SK-N-SH (cell line): ENCODE measurements around the gene NSMCE1. TPM values are rescaled to one million over a fixed set of nuclear protein-coding genes. Genes with fewer than 3 reads are reported as not detected.

Experiments used
- CTCF ChIA-PET: fragments of 300-600, 350-600 bp; formaldehyde crosslinking; extraction: SDS; loops from one replicate; lab custom pipeline; 2021; lab: Yijun Ruan, JAX
- POLR2A ChIA-PET: fragments of 350-600 bp; sonication (Branson Sonifier 250); formaldehyde crosslinking; extraction: SDS; loops from one replicate; lab custom pipeline; 2020; ENCODE audit warnings: antibody characterized with exemption, inconsistent platforms; lab: Yijun Ruan, JAX
- DNase-seq: peaks from one replicate; pipeline ENCODE4 v3.0.0; 2012
- H2AFZ ChIP-seq: fragments of 200-600 bp; sonication (generic); 2 replicates; pipeline ENCODE4 v1.8.1; 2016; ENCODE audit warnings: antibody characterized with exemption, mild to moderate bottlenecking, low read depth
- H3F3A ChIP-seq: fragments of 200-600 bp; sonication (generic); replicated peaks from 2 replicates; pipeline ENCODE3; 2016; ENCODE audit warnings: antibody characterized with exemption, mild to moderate bottlenecking; ENCODE audit not compliant: insufficient read depth
- H3K27ac ChIP-seq, 2 experiments: fragments of 200-500 bp in 1 of 2; fragments of 200-600 bp in 1 of 2; sonication (Bioruptor generic) in 1 of 2; sonication (generic), shearing (Covaris generic) in 1 of 2; 2 replicates each; pipeline versions ENCODE4 v1.5.1 to v1.6.1; 2014 to 2016; ENCODE audit warnings: low read depth in 2 of 2, inconsistent platforms in 1 of 2, low read length in 1 of 2, mild to moderate bottlenecking in 1 of 2, mixed read lengths in 1 of 2
- H3K27me3 ChIP-seq: fragments of 200-600 bp; sonication (generic), shearing (Covaris generic); 2 replicates; pipeline ENCODE4 v1.6.1; 2016; ENCODE audit warnings: mixed run types; ENCODE audit not compliant: insufficient read depth
- H3K36me3 ChIP-seq, 2 experiments: fragments of 200-500 bp in 1 of 2; fragments of 200-600 bp in 1 of 2; sonication (Bioruptor generic) in 1 of 2; sonication (generic) in 1 of 2; replicated peaks in 1 of 2; 2 replicates each; pipeline versions ENCODE3 to v1.5.1; 2014 to 2016; ENCODE audit warnings: low read length in 1 of 2, mild to moderate bottlenecking in 1 of 2; ENCODE audit not compliant: insufficient read depth in 2 of 2, control insufficient read depth in 1 of 2
- H3K4me1 ChIP-seq, 2 experiments: fragments of 200-500 bp in 1 of 2; fragments of 200-600 bp in 1 of 2; sonication (Bioruptor generic) in 1 of 2; sonication (generic), shearing (Covaris generic) in 1 of 2; 2 replicates each; pipeline versions ENCODE4 v1.5.1 to v1.6.1; 2014 to 2016; ENCODE audit warnings: low read depth in 1 of 2, low read length in 1 of 2, mixed run types in 1 of 2; ENCODE audit not compliant: insufficient read depth in 2 of 2, control insufficient read depth in 1 of 2
- H3K4me2 ChIP-seq: fragments of 200-600 bp; sonication (generic), shearing (Covaris generic); 2 replicates; pipeline ENCODE4 v1.6.1; 2017; ENCODE audit warnings: mixed run types
- H3K4me3 ChIP-seq, 2 experiments: fragments of 200-500 bp in 1 of 2; fragments of 200-600 bp in 1 of 2; sonication (Bioruptor generic) in 1 of 2; sonication (generic), shearing (Covaris generic) in 1 of 2; 2 replicates each; pipeline versions ENCODE4 v1.5.1 to v1.8.1; 2014 to 2016; ENCODE audit warnings: low read depth in 2 of 2, inconsistent platforms in 1 of 2, low read length in 1 of 2, mild to moderate bottlenecking in 1 of 2, mixed read lengths in 1 of 2, moderate library complexity in 1 of 2
- H3K79me2 ChIP-seq: fragments of 200-600 bp; sonication (generic); 2 replicates; pipeline ENCODE4 v1.8.1; 2017; ENCODE audit warnings: mild to moderate bottlenecking; ENCODE audit not compliant: insufficient read depth
- H3K9ac ChIP-seq: fragments of 200-600 bp; sonication (generic); 2 replicates; pipeline ENCODE4 v1.6.1; 2017; ENCODE audit warnings: mixed run types
- H3K9me2 ChIP-seq: fragments of 200-600 bp; sonication (generic); 2 replicates; pipeline ENCODE4 v1.6.1; 2017; ENCODE audit warnings: mixed run types
- H3K9me3 ChIP-seq: fragments of 200-600 bp; sonication (generic); 2 replicates; pipeline ENCODE4 v1.6.1; 2017; ENCODE audit warnings: mixed run types, mild to moderate bottlenecking, moderate library complexity
- H4K20me1 ChIP-seq: fragments of 200-600 bp; sonication (generic); 2 replicates; pipeline ENCODE4 v1.6.1; 2017; ENCODE audit warnings: mild to moderate bottlenecking, mixed run types; ENCODE audit not compliant: insufficient read depth
- CHD2 ChIP-seq: fragments of 150-350 bp; IDR thresholded peaks from 2 replicates; pipeline ENCODE4 v1.6.1; 2018; ENCODE audit warnings: low read length; ENCODE audit not compliant: partially characterized antibody
- EZH2phosphoT487 ChIP-seq: fragments of 200-600 bp; sonication (generic); IDR thresholded peaks from 2 replicates; pipeline ENCODE4 v1.6.1; 2017; ENCODE audit warnings: low read depth, mixed run types, mild to moderate bottlenecking, antibody characterized with exemption, moderate library complexity, borderline replicate concordance
- FOXM1 ChIP-seq: IDR thresholded peaks from 2 replicates; pipeline ENCODE4 v1.4.0; 2012; ENCODE audit warnings: low read depth, mild to moderate bottlenecking
- GATA2 ChIP-seq: sonication (generic); formaldehyde crosslinking; IDR thresholded peaks from 2 replicates; pipeline ENCODE4 v1.5.0; 2020; ENCODE audit warnings: mild to moderate bottlenecking, missing genetic modification reagents
- JUND ChIP-seq: IDR thresholded peaks from 2 replicates; pipeline ENCODE4 v1.4.0; 2012
- MEF2A ChIP-seq: IDR thresholded peaks from 2 replicates; pipeline ENCODE4 v1.4.0; 2012; ENCODE audit warnings: low read depth, borderline replicate concordance
- MXI1 ChIP-seq: IDR thresholded peaks from 2 replicates; pipeline ENCODE4 v1.6.1; 2012; ENCODE audit warnings: mild to moderate bottlenecking, low read depth, low read length, improper control_type of control experiment
- NFIC ChIP-seq: IDR thresholded peaks from 2 replicates; pipeline ENCODE4 v1.4.0; 2012; ENCODE audit warnings: borderline replicate concordance
- NRF1 ChIP-seq: IDR thresholded peaks from 2 replicates; pipeline ENCODE4 v1.6.1; 2012; ENCODE audit warnings: low read depth, mild to moderate bottlenecking, low read length
- POLR2AphosphoS5 ChIP-seq: IDR thresholded peaks from 2 replicates; pipeline ENCODE4 v1.6.1; 2012; ENCODE audit warnings: low read depth, low read length
- RCOR1 ChIP-seq: fragments of 150-350 bp; IDR thresholded peaks from 2 replicates; pipeline ENCODE4 v1.6.1; 2017; ENCODE audit warnings: antibody characterized with exemption, low read length
- RFX5 ChIP-seq: IDR thresholded peaks from 2 replicates; pipeline ENCODE4 v1.6.1; 2012; ENCODE audit warnings: mild to moderate bottlenecking, improper control_type of control experiment, low read length
- RXRA ChIP-seq: IDR thresholded peaks from 2 replicates; pipeline ENCODE4 v1.4.0; 2012; ENCODE audit warnings: low read depth, mild to moderate bottlenecking, borderline replicate concordance
- TAF1 ChIP-seq: IDR thresholded peaks from 2 replicates; pipeline ENCODE4 v1.6.1; 2012; ENCODE audit warnings: low read depth, mild to moderate bottlenecking, low read length, moderate library complexity, borderline replicate concordance
- WGBS: methylation state at CpG from one replicate; pipeline ENCODE4 v1.1.6; 2017; ENCODE audit warnings: low lambda C conversion rate; 5-methylcytosine and 5-hydroxymethylcytosine counted together
- polyA plus RNA-seq, 3 experiments: library from polyadenylated mRNA; depleted of rRNA; stranded (reverse); fragments of >200 nt; gene quantifications; 2 replicates each; pipeline ENCODE4 v1.2.3, GENCODE V29; 2012
- TF ChIP-seq, protein P1 (sequence below): IDR thresholded peaks from 2 replicates; pipeline ENCODE4 v1.4.0; 2012; ENCODE audit warnings: low read depth, borderline replicate concordance
- TF ChIP-seq, protein P2 (sequence below): fragments of 150-350 bp; IDR thresholded peaks from 2 replicates; pipeline ENCODE4 v1.6.1; 2017; ENCODE audit warnings: antibody characterized with exemption, low read length, low read depth, borderline replicate concordance
- TF ChIP-seq, protein P3 (sequence below): fragments of 150-350 bp; IDR thresholded peaks from 2 replicates; pipeline ENCODE4 v1.6.1; 2016; ENCODE audit warnings: mild to moderate bottlenecking, low read depth, low read length
- TF ChIP-seq, protein P4 (sequence below): IDR thresholded peaks from 2 replicates; pipeline ENCODE4 v1.4.0; 2012; ENCODE audit warnings: low read depth

Gene NSMCE1
- polyA plus RNA-seq, 1 of the 3 experiments (the other 2 are of a cell fraction) = 39.8 TPM

DNA sequence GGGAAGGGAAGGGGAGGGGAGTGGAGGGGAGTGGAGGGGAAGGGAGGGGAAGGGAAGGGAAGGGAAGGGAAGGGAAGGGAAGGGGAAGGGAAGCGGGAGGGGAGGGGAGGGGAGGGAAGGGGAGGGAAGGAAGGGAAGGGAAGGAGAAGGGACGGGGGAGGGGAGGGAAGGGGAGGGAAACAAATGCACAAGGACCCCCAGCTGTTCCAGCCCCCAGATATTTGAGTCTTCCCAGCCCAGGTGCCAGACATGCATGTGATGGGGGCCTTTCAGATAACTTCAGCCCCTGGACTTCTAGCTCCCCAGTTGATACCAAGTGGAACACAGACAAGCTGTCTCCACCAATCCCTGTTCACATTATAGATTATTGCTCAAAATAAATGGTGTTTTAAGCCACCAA lies 79.9 kb downstream of the NSMCE1 start:
- CTCF ChIA-PET = interaction anchor here (0.9 to 2.2 kb wide), 3 partner anchors 9 to 180 kb away, joined by 3 to 13 read pairs (median 3); no protein-coding TSS in a partner anchor
- H3K36me3 ChIP-seq = no peaks in the 10 kb centered on the region
- no peaks in the 10 kb centered on the region for H3K79me2 ChIP-seq
- H3K9me3 ChIP-seq = no peaks in the 10 kb centered on the region
- 67% methylated on average over 2 of the region's 2 CpGs for WGBS
- H2AFZ ChIP-seq = no peak overlapping the region
- H3F3A ChIP-seq = no peaks in the 10 kb centered on the region
- H3K4me3 ChIP-seq = no peak overlapping the region
- no peaks in the 10 kb centered on the region for H4K20me1 ChIP-seq
- DNase-seq = no peak
- no peak overlapping the region for H3K9ac ChIP-seq
- H3K9me2 ChIP-seq = no peaks in the 10 kb centered on the region
- no peak overlapping the region for H3K27ac ChIP-seq
- TF ChIP-seq, protein P1, sequence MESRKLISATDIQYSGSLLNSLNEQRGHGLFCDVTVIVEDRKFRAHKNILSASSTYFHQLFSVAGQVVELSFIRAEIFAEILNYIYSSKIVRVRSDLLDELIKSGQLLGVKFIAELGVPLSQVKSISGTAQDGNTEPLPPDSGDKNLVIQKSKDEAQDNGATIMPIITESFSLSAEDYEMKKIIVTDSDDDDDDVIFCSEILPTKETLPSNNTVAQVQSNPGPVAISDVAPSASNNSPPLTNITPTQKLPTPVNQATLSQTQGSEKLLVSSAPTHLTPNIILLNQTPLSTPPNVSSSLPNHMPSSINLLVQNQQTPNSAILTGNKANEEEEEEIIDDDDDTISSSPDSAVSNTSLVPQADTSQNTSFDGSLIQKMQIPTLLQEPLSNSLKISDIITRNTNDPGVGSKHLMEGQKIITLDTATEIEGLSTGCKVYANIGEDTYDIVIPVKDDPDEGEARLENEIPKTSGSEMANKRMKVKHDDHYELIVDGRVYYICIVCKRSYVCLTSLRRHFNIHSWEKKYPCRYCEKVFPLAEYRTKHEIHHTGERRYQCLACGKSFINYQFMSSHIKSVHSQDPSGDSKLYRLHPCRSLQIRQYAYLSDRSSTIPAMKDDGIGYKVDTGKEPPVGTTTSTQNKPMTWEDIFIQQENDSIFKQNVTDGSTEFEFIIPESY = no peak
- TF ChIP-seq EZH2phosphoT487 (no peak), CHD2 (no peak), NRF1 (no peak), FOXM1 (no peak), JUND (no peak), RFX5 (no peak)
- TF ChIP-seq, protein P2, sequence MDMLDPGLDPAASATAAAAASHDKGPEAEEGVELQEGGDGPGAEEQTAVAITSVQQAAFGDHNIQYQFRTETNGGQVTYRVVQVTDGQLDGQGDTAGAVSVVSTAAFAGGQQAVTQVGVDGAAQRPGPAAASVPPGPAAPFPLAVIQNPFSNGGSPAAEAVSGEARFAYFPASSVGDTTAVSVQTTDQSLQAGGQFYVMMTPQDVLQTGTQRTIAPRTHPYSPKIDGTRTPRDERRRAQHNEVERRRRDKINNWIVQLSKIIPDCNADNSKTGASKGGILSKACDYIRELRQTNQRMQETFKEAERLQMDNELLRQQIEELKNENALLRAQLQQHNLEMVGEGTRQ = no peak
- TF ChIP-seq, protein P3, sequence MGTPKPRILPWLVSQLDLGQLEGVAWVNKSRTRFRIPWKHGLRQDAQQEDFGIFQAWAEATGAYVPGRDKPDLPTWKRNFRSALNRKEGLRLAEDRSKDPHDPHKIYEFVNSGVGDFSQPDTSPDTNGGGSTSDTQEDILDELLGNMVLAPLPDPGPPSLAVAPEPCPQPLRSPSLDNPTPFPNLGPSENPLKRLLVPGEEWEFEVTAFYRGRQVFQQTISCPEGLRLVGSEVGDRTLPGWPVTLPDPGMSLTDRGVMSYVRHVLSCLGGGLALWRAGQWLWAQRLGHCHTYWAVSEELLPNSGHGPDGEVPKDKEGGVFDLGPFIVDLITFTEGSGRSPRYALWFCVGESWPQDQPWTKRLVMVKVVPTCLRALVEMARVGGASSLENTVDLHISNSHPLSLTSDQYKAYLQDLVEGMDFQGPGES = no peak
- H3K4me2 ChIP-seq = no peak overlapping the region
- POLR2A ChIA-PET = interaction anchor here (1.0 kb wide), 1 partner anchor 14 kb away, joined by 3 read pairs; no protein-coding TSS in a partner anchor
- H3K4me1 ChIP-seq = peaks cover 0 to 11% of the 10 kb centered on the region in 2 experiments; a peak in 1 of 4 replicates
- H3K27me3 ChIP-seq = no peaks in the 10 kb centered on the region

DNA sequence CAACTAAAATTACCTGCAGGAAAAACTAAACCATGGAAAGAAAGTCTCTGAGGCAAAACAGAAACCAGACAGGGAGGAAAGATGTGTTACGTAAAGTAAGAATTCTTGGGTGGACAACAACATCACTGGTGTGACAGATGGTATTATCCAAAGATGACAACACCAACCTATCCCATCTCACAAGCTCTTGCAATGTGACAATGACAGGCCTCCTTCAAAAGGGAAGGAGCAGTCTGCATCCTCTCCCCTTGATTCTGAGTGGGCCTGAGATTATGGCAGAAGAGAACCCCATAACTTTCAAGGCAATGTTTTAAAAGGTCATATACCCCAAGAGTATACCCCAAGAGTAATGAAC lies 82.8 kb downstream of the NSMCE1 start:
- ChIA-PET CTCF (interaction anchor here (1.1 to 1.5 kb wide), 2 partner anchors 12 to 26 kb away, joined by 3 to 4 read pairs; no protein-coding TSS in a partner anchor), POLR2A (no interaction called here)
- 90% methylated on average over 1 of the region's 1 CpG for WGBS
- no peak for TF ChIP-seq RCOR1
- TF ChIP-seq GATA2 (CRISPR knock-in tag) = no peak
- TF ChIP-seq NFIC = no peak
- no peak for TF ChIP-seq TAF1
- TF ChIP-seq, protein P1 = no peak
- TF ChIP-seq MXI1 = no peak
- no peak for TF ChIP-seq NRF1
- TF ChIP-seq, protein P4, sequence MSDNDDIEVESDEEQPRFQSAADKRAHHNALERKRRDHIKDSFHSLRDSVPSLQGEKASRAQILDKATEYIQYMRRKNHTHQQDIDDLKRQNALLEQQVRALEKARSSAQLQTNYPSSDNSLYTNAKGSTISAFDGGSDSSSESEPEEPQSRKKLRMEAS = no peak
- TF ChIP-seq CHD2 = no peak
- no peak for TF ChIP-seq POLR2AphosphoS5
- no peak for TF ChIP-seq RXRA
- no peak for TF ChIP-seq MEF2A

More for the DNA sequence above, 82.8 kb downstream of the NSMCE1 start:
- H3K27me3 ChIP-seq = no peaks in the 10 kb centered on the region
- H3K79me2 ChIP-seq = no peaks in the 10 kb centered on the region
- H3F3A ChIP-seq = no peaks in the 10 kb centered on the region
- peaks cover 0 to 13% of the 10 kb centered on the region in 2 experiments; a peak in 1 of 4 replicates for H3K4me1 ChIP-seq
- H3K27ac ChIP-seq = no peak overlapping the region
- no peak overlapping the region for H2AFZ ChIP-seq
- no peaks in the 10 kb centered on the region for H3K9me2 ChIP-seq
- no peaks in the 10 kb centered on the region for H3K36me3 ChIP-seq
- no peak for DNase-seq
- no peak overlapping the region for H3K4me3 ChIP-seq
- H3K9me3 ChIP-seq = no peaks in the 10 kb centered on the region
- H3K4me2 ChIP-seq = no peak overlapping the region
- H4K20me1 ChIP-seq = no peaks in the 10 kb centered on the region
- H3K9ac ChIP-seq = no peak overlapping the region
